NCI-H1105 treated with DMSO at 0.1 percent for 48 hours (cell line): ENCODE data around the gene SUSD1.

Source experiments
- DNase-seq: peaks from one replicate; lab custom pipeline; 2025; lab: John Stamatoyannopoulos, UW

Gene SUSD1

DNA sequence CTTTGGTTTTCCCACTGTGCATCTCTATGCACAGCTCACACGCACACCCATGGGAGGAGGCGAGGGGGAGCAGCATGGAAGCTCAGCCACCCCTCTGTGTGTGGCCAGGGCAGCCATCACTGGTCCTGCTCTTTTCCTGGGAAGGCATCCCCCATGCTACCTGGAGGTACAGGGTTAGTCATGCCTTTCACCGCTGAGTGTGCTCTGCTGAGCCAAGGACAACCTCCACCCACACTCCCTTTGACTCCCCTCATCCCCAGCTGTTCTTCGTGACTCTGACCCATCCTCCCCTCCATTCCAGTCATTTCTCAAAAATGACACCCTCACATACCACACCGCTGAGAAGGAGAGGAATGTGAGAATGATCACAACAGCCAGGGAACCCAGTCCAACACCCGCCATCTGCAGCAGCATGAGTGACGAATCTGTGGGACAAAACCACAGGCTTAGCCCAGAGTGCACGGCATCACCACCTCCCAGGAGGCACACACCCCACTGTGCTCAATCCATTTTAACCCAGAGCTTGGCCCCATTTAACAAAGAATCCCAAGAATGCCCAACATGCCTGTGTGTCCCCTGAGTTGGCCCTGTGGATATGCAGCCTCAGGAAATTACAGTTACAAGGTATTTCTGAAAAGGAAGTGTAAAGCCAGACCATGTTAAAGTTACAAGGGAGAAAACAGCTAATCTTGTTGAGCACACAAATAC, 133.4 kb downstream of the SUSD1 start:
- DNase-seq = no peak

DNA sequence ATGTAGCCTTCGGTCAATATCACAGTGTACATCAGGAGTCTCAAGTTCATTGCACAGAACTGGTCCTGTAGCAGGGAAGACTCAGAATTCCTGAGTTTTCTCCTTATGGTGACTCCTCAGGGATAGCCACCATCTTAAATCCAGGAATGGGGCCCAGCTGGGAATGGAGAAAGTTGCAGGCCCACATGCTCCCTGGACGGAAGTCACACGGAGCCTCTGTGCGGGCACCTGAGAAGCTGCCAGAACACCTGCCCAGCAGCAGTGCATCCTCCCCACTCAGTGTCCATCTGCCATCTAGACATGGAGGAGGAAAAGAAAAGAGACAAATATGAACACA, 133.9 kb downstream of the SUSD1 start:
- no peak for DNase-seq

DNA sequence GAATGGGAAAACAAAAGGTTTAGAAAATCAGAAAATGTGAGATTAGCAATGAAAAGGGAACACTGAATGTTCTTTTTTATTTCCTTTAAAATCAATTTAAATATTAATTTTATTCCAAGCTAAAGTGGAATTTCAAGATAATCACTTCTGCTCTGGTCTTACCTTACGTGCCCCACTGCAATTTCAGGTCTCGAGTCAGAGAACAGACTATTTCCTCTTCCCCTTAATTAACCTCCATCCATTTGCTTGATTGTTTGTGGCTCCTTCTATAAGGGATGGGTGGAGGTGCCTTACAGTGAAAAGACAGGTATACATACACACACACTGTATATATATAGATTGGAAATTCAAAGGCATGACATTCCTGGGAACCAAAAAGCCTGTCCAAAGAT, 137.1 kb downstream of the SUSD1 start:
- no peak for DNase-seq

DNA sequence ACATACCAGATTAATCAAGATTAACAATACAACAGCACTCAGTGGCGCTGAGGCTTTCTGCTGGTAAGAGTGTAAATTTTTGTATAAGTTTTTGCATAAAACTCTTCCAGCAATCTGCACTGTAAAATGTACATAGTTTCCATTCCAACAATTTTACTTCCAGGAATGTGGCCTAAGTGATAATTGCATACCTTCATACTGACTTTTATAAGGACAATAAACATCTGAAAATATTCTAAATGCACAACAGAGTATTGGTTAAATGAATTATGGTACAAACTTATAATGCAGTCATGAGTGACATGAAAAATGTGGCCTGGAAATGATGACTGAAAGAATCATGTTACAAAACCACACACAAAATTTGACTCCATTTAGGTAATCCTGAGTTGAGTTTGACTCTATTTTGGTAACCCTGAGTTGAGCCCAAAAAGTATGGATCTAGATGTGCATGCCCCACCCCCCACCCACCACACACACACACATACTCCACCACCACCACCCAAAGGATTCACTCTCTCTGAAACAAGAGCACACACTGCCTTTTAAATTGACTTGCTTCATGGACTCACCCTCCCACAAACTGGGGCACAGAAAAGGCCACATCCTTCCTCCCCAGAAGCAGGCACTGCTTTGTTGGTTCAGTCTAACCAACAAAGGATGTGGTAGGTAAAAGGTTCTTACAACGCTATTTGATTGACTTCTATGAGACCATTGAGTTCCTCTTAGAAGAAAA, 137.6 kb downstream of the SUSD1 start:
- DNase-seq = no peak

DNA sequence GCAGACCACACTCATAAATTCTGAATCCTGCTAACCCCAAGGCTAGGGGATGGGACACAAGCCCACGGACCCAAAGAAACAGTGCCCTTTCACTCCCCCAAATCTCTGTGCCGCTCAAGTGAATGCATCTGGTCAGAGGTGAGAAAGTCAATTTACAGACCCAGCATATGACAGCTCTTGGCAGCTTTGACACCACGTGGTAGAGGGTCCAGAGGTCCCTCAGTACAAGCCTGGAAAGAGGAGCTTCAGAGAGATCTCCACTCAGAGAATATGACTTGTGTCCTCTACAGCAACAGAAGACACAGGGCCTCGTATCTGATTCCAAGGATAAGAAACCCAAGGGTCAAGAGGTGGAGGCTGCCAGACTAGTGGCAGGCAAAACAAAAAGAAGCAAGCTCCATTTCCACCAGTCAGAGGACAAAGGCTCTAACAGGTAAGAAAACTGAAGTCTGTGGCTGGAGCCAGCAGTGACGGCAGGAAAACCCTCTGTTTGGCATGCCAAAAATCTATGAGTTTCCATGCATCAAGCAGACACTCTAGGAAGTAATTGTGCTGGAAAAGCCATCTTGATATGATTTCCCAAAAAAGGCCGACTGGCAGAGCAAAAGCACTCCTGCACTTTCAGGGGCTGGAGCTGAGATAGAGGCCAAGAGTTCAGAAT, 139.8 kb downstream of the SUSD1 start:
- DNase-seq = no peak

DNA sequence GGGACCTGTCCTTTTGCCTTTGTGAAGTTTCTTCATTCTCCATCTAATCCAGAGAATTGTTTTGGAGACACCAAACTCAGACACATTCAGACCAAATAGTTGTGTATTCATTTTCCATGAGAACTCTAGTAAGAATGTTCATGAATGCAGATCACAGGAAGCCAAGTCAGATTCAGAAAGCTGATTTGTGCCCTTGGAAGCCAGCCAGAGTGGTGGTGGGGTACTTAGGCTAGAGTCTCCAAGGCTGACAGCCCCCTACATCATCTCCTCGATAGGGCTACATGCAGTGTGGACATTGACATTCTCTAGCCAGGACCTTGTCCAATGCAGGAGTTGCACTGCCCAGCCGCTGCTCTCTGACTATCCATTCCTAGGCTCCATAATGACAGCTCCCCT, 140.9 kb downstream of the SUSD1 start:
- no peak for DNase-seq

DNA sequence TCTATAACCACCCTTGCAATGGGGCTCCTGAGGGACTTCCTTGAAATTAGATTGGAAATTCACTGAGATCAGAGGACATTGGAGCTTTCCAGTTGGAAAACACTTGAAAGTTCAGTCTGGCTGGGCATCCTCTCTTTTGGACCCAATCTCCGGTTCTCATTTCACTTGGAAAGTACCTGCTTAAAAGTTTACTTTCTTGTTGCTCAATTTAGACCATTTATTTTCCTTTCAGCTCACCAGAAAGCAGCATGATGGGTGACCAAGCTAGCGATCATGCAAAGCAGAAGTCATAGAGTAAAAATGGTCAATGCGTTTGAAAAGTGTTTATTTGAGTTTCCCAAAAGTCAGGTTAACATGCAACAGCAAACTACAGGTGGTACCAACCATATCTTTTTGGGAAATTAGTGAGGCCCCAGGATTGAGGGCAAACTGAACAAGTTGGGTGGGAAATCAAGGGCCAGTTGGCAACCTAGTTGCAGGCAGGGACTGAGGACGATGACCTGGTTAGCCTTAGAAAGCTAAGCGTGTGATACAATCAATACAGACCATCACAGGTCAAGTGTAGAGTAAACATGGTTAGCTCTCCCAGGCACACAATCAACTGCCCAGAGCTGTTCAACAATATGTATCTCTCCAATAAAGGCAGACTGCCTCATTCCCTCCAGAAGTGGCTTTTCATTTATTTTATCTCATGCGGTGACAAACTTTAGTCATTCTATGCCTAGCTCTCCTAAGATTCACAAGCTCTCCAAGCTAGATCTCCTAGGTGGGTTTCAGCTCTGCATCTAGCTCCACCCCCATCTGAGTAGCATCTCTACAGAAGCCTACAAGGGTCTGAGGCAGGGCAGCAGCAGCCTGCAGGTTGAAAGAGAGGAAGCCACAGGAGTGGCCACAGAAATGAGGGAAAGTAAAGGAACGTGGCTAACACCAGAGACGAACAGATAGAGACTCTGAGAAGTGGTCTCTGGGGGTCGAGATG, 141.6 kb downstream of the SUSD1 start:
- DNase-seq = no peak

DNA sequence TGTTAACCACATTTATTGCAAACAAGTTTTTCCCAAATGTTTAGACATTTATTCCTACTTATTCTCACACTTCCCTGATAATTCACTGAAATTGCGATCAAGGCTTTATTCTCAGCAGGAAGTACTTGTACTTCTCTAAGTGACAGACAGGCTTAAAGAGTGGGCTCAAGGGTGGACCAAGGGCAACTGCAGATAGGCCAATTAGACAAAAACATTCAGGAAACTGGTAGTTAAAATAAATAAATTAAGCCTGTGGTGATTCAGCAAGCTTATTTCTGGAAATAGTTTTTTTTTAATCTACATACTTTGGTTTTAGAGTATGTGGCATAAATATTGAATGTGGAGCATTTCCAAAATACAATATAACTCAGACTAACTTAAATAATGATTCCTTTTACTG, 142.4 kb downstream of the SUSD1 start:
- no peak for DNase-seq

DNA sequence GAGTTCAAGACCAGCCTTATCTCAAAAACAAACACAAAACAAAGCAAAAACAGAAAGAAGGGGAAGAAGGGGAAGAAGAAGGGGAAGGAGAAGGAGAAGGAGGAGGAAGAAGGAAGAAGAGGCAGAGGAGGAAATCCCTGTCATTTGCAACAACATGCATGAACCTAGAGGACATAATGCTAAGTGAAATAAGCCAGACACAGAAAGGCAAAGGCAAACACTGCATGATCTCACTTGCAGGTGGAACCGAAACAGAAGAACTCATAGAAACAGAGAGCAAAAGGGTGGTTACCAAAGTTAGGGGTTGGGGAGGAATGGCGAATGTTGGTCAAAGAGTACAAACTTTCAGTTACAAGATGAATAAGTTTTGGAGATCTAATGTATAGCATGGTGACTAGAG, 143.1 kb downstream of the SUSD1 start:
- no peak for DNase-seq

DNA sequence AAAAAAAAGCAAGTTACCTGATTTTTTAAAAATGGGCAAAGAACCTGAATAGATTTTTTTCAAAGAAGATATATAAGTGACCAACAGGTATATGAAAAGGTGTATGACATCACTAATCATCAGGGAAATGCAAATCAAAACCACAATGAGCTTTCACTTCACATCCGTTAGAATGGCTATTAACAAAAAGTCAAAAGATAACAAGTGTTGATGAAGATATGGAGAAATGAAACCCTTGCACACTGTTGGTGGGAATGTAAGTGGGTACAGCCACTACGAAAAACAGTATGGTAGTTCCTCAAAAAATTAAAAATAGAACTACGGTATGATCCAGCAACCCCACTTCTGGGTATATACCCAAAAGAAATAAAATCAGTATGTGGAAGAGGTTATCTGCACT, 143.7 kb downstream of the SUSD1 start:
- no peak for DNase-seq

DNA sequence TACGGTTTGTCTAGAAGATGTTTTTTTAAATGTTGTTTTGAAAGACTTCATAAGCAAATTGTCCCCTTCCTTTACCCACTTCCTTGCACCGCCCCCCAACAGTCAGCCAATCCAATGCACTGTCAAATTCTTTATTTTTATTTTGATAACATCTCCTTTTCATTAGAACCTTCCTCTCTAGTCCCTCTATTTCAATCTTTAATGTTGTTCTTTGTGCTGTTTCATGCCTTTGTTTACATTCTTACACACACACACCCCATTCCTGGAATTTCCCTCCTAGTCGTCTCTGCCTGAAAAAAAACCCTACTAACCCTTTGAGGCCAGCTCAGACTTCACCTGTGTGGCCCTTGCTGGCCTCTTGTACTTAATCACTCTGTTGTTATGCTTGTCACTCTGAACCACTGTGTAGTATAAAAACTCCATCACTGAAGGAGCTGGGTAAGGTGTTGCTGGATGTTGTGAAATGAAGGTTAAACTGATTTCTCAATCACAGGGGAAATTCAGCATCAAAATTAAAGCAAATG, 145.1 kb downstream of the SUSD1 start:
- DNase-seq = no peak

DNA sequence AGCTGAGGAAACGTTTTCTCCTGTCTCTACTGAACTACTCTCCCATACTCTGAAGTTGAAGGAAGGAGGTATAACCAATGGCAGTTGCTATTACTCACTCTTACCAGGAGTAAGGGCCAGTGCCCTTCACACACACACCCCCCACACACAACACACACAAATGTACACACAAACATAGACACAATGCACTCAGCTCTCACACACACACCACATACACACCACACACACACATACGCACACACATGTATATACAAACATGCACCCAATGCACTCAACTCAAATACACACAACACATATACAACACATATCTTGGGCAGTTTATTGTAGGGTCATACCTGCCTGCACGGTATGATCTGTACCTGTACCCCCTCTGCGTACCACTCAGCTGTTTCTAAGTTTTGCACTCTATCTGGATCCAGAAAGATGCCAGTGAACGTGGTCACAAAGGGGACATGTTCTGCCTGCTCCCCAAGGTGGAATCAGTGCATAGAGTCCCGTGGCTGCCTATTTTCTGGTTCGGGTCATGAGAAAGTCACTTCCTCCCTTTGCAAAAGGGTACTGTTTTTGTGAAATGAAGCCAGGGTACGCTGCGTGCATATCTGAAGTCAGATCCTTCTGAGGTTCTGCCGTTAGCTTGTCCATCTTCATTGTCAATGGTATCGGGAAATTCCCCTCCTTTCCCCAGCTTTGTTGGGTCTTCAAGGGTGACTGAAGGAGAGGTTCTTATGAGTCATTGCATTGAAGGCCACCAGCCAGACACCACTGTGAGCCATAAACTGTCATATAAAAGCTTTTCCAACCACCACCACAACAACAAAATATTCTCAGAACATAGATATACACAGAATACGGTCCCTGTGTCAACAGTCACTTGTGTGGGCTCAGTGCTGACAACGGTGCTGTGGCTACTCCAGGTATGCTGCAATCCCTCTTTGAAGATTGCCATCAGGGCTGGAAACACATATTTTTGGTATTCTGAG, 146.6 kb downstream of the SUSD1 start:
- no peak for DNase-seq

DNA sequence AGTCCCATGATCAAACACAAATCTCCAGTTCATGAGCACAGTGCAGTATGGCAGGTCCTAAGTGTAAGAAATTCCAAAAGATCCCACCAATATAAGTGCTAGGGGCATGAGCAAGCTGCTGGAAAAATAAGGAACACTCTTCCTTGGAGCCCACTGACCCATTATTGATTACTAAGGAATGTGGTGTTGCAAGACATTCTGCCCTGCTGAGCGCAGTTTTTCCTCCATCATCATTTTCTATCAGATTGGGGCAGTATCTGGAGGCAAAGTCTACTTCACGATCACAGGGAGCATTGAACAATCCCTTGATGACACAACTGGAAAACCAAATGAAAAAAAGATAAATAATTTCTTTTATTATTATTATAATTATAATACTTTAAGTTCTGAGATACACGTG, 149.2 kb downstream of the SUSD1 start:
- DNase-seq = no peak

DNA sequence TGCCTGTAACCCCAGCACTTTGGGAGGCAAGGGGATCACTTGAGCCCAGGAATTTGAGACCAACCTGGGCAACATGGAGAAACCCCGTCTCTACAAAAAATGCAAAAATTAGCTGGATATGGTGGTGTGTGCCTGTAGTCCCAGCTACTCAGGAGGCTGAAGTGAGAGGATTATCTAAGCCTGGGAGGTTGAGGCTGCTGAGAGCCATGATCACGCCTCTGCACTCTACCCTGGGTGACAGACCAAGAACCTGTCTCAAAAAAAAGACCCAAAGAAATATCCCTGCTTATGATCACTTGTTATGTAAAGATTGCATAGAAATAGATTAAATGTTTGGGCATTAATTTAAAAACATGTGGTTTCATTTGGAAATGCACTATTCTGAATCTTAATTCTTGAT, 153.4 kb downstream of the SUSD1 start:
- no peak for DNase-seq

DNA sequence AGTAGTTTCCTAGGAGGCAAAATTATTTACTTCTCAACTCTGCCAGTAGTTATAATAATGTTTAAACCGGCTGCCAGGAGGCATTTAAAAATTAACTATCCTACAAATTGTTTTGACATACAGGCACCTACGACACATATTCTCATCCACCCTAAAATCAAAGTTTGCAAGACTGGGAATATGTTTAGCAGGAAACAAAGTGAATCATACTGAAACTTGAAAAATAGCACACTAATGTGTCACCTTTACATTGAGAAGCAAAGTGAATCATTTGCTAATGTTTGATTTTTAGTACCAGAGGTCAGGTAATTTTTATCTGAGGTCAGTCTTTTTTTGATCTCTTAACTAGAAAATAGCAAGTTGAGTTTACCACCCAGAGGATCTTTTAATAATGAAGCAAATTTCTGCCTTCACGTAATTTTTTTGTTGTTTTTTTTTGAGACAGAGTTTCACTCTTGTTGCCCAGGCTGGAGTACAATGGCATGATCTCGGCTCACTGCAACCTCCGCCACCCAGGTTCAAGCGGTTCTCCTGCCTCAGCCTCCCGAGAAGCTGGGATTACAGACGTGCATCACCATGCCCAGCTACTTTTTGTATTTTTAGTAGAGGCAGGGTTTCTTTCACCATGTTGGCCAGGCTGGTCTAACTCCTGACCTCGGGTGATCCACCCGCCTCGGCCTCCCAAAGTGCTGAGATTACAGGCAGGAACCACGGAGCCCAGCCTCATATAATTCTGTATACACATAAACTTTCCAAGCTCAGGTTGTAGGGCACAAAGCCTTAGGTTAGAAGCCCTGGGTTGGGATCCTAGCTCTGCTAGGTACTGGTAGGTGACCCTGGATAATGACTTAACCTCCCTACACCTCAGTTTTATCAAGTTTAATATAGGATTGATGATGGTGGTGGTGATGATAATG, 154.2 kb downstream of the SUSD1 start:
- no peak for DNase-seq

DNA sequence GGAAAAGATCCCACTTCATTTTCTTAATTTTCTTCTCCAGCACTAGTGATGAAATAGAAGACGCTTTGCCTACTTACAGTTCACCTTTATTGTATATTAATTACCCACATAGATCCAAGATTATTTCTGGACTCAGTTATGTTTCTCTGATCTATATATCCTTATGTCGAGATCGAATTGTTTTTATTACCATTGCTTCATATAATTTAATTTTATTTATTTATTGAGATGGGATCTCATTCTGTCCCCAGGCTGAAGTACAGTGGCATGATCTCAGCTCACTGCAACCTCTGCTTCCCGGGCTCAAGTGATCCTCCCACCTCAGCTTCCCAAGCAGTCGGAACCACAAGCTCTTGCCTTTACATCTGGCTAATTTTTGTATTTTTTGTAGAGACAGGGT, 157.2 kb downstream of the SUSD1 start:
- no peak for DNase-seq

DNA sequence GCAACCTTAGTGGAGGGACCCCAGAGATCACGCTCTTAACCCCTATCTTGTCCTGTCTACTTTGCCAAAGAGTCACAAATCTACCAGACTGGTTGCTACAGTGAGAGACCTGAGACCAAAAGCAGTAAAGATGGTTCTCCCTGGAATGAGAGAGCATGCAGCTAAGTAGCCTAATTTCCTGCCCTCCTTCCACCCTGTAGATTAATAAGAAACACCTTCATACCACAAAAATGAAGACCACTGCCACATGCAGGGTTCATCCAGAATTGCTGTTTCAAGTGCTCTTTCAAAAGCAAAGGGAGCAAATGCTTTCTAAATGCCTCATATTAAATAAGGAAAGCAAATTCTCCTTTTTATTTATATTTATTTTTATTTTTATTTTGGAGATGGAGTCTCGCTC, 159.4 kb downstream of the SUSD1 start:
- DNase-seq = no peak

DNA sequence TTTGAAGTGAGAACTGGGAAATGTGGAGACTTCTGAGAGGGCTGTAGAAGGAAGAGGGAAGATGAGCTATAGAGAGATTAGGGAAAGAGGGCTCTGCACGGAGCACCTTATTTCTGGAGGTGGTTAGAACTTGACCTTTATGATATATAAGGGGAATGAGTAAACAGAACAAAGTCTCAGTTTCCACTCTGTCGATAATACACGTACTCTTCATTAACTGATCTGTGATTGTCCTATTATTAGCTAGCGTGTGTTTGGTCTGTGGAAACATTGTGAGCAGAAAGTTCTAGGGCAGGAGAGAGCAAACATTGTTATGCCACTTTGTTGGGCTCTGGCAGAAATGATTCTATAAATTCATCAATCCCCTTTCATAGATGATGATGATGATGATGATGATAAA, 159.9 kb downstream of the SUSD1 start:
- DNase-seq = no peak

DNA sequence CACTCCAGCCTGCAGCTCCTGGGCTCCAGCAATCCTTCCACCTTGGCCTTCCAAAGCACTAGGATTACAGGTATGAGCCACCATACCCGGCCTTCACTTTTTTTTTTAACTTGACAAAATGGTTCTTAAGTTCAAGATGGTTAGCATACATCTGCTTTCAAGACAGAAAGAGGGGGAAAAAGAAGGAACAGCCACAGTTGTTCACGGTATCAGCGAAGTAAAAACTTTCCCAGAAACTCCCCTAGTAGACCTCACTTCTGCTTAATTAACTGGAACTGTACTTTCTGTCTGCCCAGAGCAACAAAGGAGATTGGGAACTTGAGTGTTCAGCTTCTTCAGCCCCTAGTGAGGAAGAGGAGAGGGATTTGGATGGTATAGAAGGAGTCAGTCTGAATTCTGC, 161.8 kb downstream of the SUSD1 start:
- no peak for DNase-seq
